HG03460 (cell line): Measurements from ENCODE around the gene KRTAP27-1.

Source experiments
- ATAC-seq: cut with Tn5 transposase; IDR thresholded peaks from one replicate; pipeline ENCODE4 v1.9.1; 2021; ENCODE audit not compliant: unreplicated experiment

The KRTAP27-1 gene

DNA sequence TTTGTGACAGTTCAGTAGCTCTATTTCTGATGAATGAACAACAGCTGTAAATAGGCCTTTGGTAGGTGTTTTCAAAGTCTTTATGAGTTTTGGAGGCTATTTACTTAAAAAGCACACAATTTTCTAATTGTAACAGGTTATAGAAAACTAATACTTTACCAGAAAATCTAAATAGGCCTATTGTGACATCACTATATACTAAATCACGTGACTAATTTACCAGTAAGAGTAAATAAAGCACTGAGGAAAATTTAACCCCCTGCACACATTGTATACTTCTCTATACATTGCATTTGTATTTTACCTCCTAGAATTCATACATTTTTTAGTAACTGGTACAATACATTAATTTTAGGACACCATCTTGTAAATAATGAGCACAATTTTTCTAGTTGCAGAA lies 32.4 kb downstream of the KRTAP27-1 start:
- no peak for ATAC-seq

DNA sequence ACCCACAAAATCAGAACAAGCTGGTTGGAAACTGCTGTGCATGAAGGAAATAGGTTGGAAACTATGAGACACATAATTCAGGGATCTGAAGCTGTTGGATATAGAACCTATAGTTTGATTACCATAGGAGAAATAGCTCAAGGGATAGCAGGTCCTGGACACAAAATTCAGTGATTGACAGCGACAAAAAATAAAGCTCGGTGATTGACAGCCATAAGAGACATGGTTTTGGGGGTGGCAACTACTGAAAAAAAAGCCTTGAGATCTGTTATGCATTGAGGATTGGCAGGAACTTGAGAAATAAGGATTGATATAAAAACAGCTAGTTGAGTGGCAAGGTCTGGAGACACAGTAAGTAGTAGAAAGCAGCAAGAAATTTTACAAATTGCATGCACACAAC lies 48.3 kb downstream of the KRTAP27-1 start, which contains the start of gene KRTAP25-1:
TSS of gene KRTAP25-1 (minus strand) at position 300 of the 400 bp plus-strand sequence. CDS start at position 276, 24 bp downstream.
- no peak for ATAC-seq
